ENCODE data around the gene BRINP1. TPM values are rescaled to one million over a fixed set of nuclear protein-coding genes. Genes with fewer than 3 reads are reported as not detected.

BRINP1 gene
- polyA plus RNA-seq, 1 experiment, result not detected

- CTCF ChIA-PET, result no interaction called here
- Histone ChIP-seq H3K4me3 (ENCODE audit: low read depth, low read length) (no peak overlapping the region), H3K9me3 (ENCODE audit: control insufficient read depth, insufficient read depth, low read length) (peaks cover 22% of the 10 kb centered on the region), H3K27ac (ENCODE audit: low read depth, low read length) (no peak overlapping the region), H3K27me3 (ENCODE audit: control insufficient read depth, insufficient read depth, low read length) (no peaks in the 10 kb centered on the region)
- TF ChIP-seq CTCF (IDR thresholded peaks at IDR 0.05; ENCODE audit: low read depth, low read length), result no peak
- no peak for DNase-seq (ENCODE audit: low read depth, low spot score)
- POLR2A ChIA-PET, result no interaction called here
Observed at GRCh38 chr9:119166096-119166495, 203.1 kb downstream of the BRINP1 start.

GRCh38 chr9:119165131-119165530 lies 204.1 kb downstream of the BRINP1 start:
- CTCF ChIA-PET, result no interaction called here
- POLR2A ChIA-PET, result no interaction called here
- Histone ChIP-seq H3K4me3 (ENCODE audit: low read depth, low read length) (no peak overlapping the region), H3K27me3 (ENCODE audit: control insufficient read depth, insufficient read depth, low read length) (no peaks in the 10 kb centered on the region), H3K9me3 (ENCODE audit: control insufficient read depth, insufficient read depth, low read length) (peaks cover 22% of the 10 kb centered on the region), H3K27ac (ENCODE audit: low read depth, low read length) (no peak overlapping the region)
- no peak for TF ChIP-seq CTCF (IDR thresholded peaks at IDR 0.05; ENCODE audit: low read depth, low read length)
- no peak for DNase-seq (ENCODE audit: low read depth, low spot score)

- H3K27me3 ChIP-seq (ENCODE audit: control insufficient read depth, insufficient read depth, low read length), result no peaks in the 10 kb centered on the region
- H3K27ac ChIP-seq (ENCODE audit: low read depth, low read length), result no peak overlapping the region
- TF ChIP-seq CTCF (IDR thresholded peaks at IDR 0.05; ENCODE audit: low read depth, low read length), result no peak
- DNase-seq (ENCODE audit: low read depth, low spot score), result no peak
- peaks cover 22% of the 10 kb centered on the region for H3K9me3 ChIP-seq (ENCODE audit: control insufficient read depth, insufficient read depth, low read length)
- no peak overlapping the region for H3K4me3 ChIP-seq (ENCODE audit: low read depth, low read length)
- POLR2A ChIA-PET, result no interaction called here
- CTCF ChIA-PET, result no interaction called here
Observed at GRCh38 chr9:119164716-119165115, 204.5 kb downstream of the BRINP1 start.

- ChIA-PET CTCF (no interaction called here), POLR2A (no interaction called here)
- Histone ChIP-seq H3K27me3 (ENCODE audit: control insufficient read depth, insufficient read depth, low read length) (no peaks in the 10 kb centered on the region), H3K4me3 (ENCODE audit: low read depth, low read length) (no peak overlapping the region), H3K27ac (ENCODE audit: low read depth, low read length) (no peak overlapping the region), H3K9me3 (ENCODE audit: control insufficient read depth, insufficient read depth, low read length) (peaks cover 12% of the 10 kb centered on the region)
- DNase-seq (ENCODE audit: low read depth, low spot score), result no peak
- no peak for TF ChIP-seq CTCF (IDR thresholded peaks at IDR 0.05; ENCODE audit: low read depth, low read length)
Observed at GRCh38 chr9:119160551-119160950, 208.7 kb downstream of the BRINP1 start.

- CTCF ChIA-PET, result no interaction called here
- POLR2A ChIA-PET, result no interaction called here
- Histone ChIP-seq H3K9me3 (ENCODE audit: control insufficient read depth, insufficient read depth, low read length) (peaks cover 12% of the 10 kb centered on the region), H3K27me3 (ENCODE audit: control insufficient read depth, insufficient read depth, low read length) (no peaks in the 10 kb centered on the region), H3K27ac (ENCODE audit: low read depth, low read length) (no peak overlapping the region), H3K4me3 (ENCODE audit: low read depth, low read length) (no peak overlapping the region)
- DNase-seq (ENCODE audit: low read depth, low spot score), result no peak
- TF ChIP-seq CTCF (IDR thresholded peaks at IDR 0.05; ENCODE audit: low read depth, low read length), result no peak
Observed at GRCh38 chr9:119159386-119159785, 209.8 kb downstream of the BRINP1 start.
